Gastroesophageal sphincter (tissue), 4 donors: ENCODE data around the gene JAML. TPM values are rescaled to one million over a fixed set of nuclear protein-coding genes. Genes with fewer than 3 reads are reported as not detected.

Experiments used
- ATAC-seq: fragments of 150-250 bp; one replicate; pipeline ENCODE4 v1.9.1; 2016; ENCODE audit warnings: mild to moderate bottlenecking, moderate library complexity
- H3K27ac ChIP-seq, 4 donors: fragments of 200-600 bp; sonication (generic) in 3 of 4; 1 replicate in 3 of 4; 2 replicates in 1 of 4; pipeline ENCODE4 v1.5.1; 2016 to 2019
- H3K27me3 ChIP-seq: fragments of 200-600 bp; sonication (generic); one replicate; pipeline ENCODE4 v1.5.1; 2019
- H3K36me3 ChIP-seq, 2 donors: fragments of 200-600 bp; sonication (generic); one replicate each; pipeline ENCODE4 v1.5.1; 2019; ENCODE audit warnings: control low read depth in 1 of 2
- H3K4me1 ChIP-seq, 3 donors: fragments of 200-600 bp; sonication (generic); 1 replicate in 2 of 3; 2 replicates in 1 of 3; pipeline ENCODE4 v1.5.1; 2016 to 2019; ENCODE audit warnings: control low read depth in 2 of 3
- H3K4me3 ChIP-seq, 2 donors: fragments of 200-600 bp; sonication (generic); one replicate each; pipeline ENCODE4 v1.5.1; 2019; ENCODE audit warnings: mild to moderate bottlenecking in 1 of 2, moderate library complexity in 1 of 2
- H3K9me3 ChIP-seq, 3 donors: fragments of 200-600 bp; sonication (generic); one replicate each; pipeline ENCODE4 v1.5.1; 2017 to 2019; ENCODE audit warnings: control low read depth in 2 of 3
- EP300 ChIP-seq: sonication (generic); formaldehyde crosslinking; IDR thresholded peaks from one replicate; pipeline ENCODE4 v1.6.1; 2017; ENCODE audit warnings: antibody characterized with exemption, mild to moderate bottlenecking
- POLR2A ChIP-seq, 2 donors: fragments of 450-650 bp; IDR thresholded peaks; one replicate each; pipeline ENCODE4 v1.6.1; 2017; ENCODE audit warnings: antibody characterized with exemption in 2 of 2, mild to moderate bottlenecking in 2 of 2, moderate library complexity in 1 of 2
- POLR2AphosphoS5 ChIP-seq: sonication (generic); formaldehyde crosslinking; IDR thresholded peaks from one replicate; pipeline ENCODE4 v1.6.1; 2017; ENCODE audit warnings: antibody characterized with exemption
- WGBS, 2 donors: methylation state at CpG; one replicate each; pipeline ENCODE4 v1.1.5; 2018; ENCODE audit warnings: low coverage in 1 of 2; 5-methylcytosine and 5-hydroxymethylcytosine counted together
- total RNA-seq, 4 donors: library from RNA; depleted of rRNA; stranded (reverse); fragments of >200 nt; gene quantifications; one replicate each; pipeline ENCODE4 v1.1.0, GENCODE V29; 2016
- TF ChIP-seq, protein P1 (sequence below), 4 experiments: fragments of 200-600 bp in 2 of 4; fragments of 450-650 bp in 2 of 4; sonication (generic) in 1 of 4; IDR thresholded peaks; one replicate each; pipeline ENCODE4 v1.5.1; 2017 to 2019; ENCODE audit warnings: antibody characterized with exemption in 4 of 4, mild to moderate bottlenecking in 2 of 4, moderate library complexity in 2 of 4

Gene JAML
- total RNA-seq, 4 donors from 2014 or later = 0.58 to 5.7 (median 2.4) TPM

DNA sequence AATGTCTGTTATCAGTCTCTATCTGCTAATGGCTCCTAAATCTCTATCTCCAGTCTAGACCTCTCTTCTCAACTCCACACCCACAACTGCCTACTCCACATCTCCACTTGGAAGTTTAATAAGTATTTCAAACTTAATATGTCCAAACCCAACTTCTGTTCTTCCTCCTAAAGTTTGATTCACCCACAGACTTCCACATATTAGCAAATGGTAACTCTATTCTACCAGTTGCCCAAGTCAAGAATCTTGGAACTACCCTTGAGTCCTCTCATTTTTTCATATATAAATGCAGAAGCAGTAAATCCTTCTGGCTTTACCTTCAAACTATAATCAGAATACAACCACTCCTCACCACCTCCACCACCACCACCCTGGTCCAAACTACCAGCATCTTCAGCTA lies 6.7 kb upstream of the JAML start:
- Histone ChIP-seq H3K27me3 (no peaks in the 10 kb centered on the region), H3K4me3 (no peak overlapping the region), H3K27ac (no peak overlapping the region), H3K9me3 (no peaks in the 10 kb centered on the region), H3K4me1 (no peaks in the 10 kb centered on the region), H3K36me3 (peaks cover 0 to 7% of the 10 kb centered on the region in 2 donors)
- no peak for ATAC-seq
- TF ChIP-seq POLR2A (IDR thresholded peaks at IDR 0.05) (no peak), EP300 (no peak), POLR2AphosphoS5 (no peak)
- TF ChIP-seq, protein P1, sequence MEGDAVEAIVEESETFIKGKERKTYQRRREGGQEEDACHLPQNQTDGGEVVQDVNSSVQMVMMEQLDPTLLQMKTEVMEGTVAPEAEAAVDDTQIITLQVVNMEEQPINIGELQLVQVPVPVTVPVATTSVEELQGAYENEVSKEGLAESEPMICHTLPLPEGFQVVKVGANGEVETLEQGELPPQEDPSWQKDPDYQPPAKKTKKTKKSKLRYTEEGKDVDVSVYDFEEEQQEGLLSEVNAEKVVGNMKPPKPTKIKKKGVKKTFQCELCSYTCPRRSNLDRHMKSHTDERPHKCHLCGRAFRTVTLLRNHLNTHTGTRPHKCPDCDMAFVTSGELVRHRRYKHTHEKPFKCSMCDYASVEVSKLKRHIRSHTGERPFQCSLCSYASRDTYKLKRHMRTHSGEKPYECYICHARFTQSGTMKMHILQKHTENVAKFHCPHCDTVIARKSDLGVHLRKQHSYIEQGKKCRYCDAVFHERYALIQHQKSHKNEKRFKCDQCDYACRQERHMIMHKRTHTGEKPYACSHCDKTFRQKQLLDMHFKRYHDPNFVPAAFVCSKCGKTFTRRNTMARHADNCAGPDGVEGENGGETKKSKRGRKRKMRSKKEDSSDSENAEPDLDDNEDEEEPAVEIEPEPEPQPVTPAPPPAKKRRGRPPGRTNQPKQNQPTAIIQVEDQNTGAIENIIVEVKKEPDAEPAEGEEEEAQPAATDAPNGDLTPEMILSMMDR (IDR thresholded peaks at IDR 0.05) = no peak

DNA sequence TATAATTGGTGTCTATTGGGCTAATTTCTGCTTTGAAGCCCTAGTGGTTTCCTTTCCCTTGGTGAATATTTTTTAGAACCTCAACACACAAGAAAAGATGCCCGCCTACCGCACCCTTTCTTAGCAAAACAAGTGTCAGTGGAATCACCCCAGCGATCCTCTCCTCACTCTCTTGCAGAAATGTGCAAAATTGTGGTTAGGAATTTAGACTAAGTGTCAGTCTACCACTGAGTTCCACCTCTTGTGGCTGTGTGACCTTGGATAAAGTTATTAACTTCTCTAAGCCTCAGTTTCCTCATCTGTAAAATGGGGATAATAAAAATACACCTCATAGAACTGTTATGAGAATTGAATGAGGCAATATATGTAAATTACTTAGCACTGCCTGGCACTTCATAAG lies 5.3 kb upstream of the JAML start:
- Histone ChIP-seq H3K4me3 (no peak overlapping the region), H3K27me3 (no peaks in the 10 kb centered on the region), H3K27ac (no peak overlapping the region), H3K4me1 (no peaks in the 10 kb centered on the region), H3K36me3 (peaks cover 0 to 7% of the 10 kb centered on the region in 2 donors), H3K9me3 (no peaks in the 10 kb centered on the region)
- ATAC-seq = no peak
- 83 to 93% methylated on average over 3 of the region's 3 CpGs for WGBS, 2 donors
- TF ChIP-seq EP300 (no peak), POLR2AphosphoS5 (no peak), POLR2A (IDR thresholded peaks at IDR 0.05) (no peak)
- TF ChIP-seq, protein P1 (IDR thresholded peaks at IDR 0.05) = no peak

DNA sequence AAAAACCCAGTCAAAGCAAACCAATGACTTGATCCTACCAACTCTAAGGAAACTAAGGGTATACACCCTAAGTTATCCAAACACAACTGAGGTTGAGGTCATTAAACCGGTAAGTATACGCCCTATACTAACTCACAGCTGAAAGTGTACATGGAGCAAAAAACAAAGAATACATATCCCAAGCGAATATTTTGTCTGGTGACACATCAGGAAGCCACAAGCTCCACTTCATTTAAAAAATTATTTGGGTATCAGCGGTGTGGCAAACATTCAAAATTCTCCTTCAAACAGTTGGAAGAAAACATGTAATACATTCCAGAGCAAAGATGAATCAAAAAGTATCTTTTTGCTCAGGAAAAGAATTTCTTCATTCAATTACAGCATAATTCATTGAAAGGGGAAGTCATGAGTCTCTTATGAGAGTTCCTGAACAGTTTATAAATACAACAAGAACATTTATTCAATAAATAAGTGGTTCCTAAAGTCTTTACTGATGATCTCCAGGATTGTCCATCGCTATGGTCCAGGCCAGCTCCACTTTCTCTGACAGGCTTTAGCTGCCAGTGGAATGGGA lies 4.5 kb upstream of the JAML start:
- H3K27ac ChIP-seq = no peak overlapping the region
- H3K27me3 ChIP-seq = no peaks in the 10 kb centered on the region
- TF ChIP-seq EP300 = no peak
- TF ChIP-seq, protein P1 (IDR thresholded peaks at IDR 0.05) = no peak
- TF ChIP-seq POLR2A (IDR thresholded peaks at IDR 0.05) = no peak
- no peak for TF ChIP-seq POLR2AphosphoS5
- H3K4me3 ChIP-seq = no peak overlapping the region
- 67 to 88% methylated on average over 5 of the region's 5 CpGs for WGBS, 2 donors
- H3K9me3 ChIP-seq = no peaks in the 10 kb centered on the region
- no peak for ATAC-seq
- no peaks in the 10 kb centered on the region for H3K4me1 ChIP-seq
- H3K36me3 ChIP-seq = peaks cover 0 to 7% of the 10 kb centered on the region in 2 donors

DNA sequence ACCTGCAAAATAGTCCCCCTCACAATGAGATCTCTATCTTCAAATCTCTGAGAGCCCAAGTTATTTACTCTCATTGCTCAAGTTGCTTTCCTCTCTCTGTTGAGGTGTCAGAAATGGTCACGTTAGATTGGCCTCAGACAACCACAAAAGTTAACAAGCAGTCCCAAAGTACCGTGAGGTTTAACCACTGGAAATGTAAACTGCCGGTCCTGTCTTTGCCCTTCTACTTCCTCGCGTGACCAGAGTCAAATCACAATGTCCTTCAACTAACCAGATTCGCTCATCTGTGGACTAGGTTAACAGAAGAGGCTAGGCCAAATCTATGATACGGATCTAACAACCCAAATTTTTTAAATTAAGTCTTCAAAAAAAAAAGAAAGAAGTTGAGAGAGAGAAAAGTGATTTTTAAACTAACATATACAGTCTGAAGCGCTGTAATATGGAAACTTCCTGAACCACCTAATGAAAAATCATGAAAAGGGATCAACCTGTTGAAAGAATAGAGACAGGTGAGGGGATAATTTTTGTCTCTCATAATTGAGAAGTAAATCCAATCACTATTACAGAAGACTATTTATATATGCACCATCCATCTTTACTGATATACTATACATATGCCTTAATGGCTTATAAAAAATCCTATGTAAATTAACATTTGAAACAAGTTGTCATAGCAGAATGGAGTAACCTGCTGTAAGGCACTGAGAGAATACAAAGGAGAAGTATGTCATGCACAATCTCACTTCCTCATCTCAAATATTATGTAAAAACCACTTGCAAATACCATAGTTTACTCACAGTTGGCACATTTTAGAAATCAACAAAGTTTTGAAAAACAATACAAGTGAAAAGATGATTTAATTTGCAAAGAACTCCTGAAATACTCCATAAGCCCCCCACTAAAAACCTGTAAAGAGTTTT lies 3.3 kb upstream of the JAML start:
- no peaks in the 10 kb centered on the region for H3K9me3 ChIP-seq
- no peaks in the 10 kb centered on the region for H3K4me1 ChIP-seq
- H3K27me3 ChIP-seq = no peaks in the 10 kb centered on the region
- TF ChIP-seq POLR2AphosphoS5 = no peak
- TF ChIP-seq EP300 = no peak
- TF ChIP-seq POLR2A (IDR thresholded peaks at IDR 0.05) = no peak
- TF ChIP-seq, protein P1 (IDR thresholded peaks at IDR 0.05) = no peak
- no peak overlapping the region for H3K4me3 ChIP-seq
- ATAC-seq = no peak
- H3K36me3 ChIP-seq = peaks cover 0 to 5% of the 10 kb centered on the region in 2 donors
- WGBS, 2 donors = 68 to 96% methylated on average over 7 to 8 of the region's 8 CpGs
- H3K27ac ChIP-seq = no peak overlapping the region

DNA sequence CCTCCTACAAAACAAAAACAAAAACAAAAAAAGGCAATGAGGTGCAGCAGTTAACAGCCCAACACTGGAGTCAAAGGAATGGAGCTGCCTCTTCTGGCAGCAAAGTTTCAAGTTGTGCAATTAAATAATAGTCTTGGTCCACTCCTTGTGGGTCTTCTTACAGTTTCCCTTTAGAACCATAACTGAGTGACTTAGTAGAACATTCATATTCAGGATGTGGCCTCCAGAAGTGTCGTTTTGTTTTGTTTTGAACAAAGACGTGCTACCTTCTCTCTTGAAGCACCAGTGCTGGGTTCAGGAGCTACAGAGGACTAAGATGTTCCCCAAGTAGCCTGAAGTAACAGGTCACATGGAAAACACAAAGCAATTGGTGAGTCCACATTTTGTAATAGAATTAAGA lies 2.0 kb upstream of the JAML start:
- TF ChIP-seq, protein P1 (IDR thresholded peaks at IDR 0.05) = no peak
- TF ChIP-seq POLR2A (IDR thresholded peaks at IDR 0.05) = no peak
- TF ChIP-seq EP300 = no peak
- TF ChIP-seq POLR2AphosphoS5 = no peak

More for the DNA sequence above, 2.0 kb upstream of the JAML start:
- Histone ChIP-seq H3K27me3 (peaks cover 11% of the 10 kb centered on the region), H3K36me3 (no peaks in the 10 kb centered on the region), H3K27ac (no peak overlapping the region), H3K4me1 (no peaks in the 10 kb centered on the region), H3K4me3 (no peak overlapping the region), H3K9me3 (no peaks in the 10 kb centered on the region)
- no peak for ATAC-seq
- 64 to 71% methylated on average over 1 to 2 of the region's 2 CpGs for WGBS, 2 donors
